ENCODE results near the gene VMP1. TPM values are rescaled to one million over a fixed set of nuclear protein-coding genes. Genes with fewer than 3 reads are reported as not detected.
A peak's percentile ranks its signal among the peaks of the same experiment; 100 is the strongest.
"Not testable (repeated sequence)": the region's sequence is repeated elsewhere in the genome, so short reads cannot be mapped to it uniquely, and the experiment has no call there.

The VMP1 gene
- total RNA-seq, 1 experiment from 2014 or later, result 46.5 TPM

GRCh38 chr17:59755069-59755468 is 47.6 kb downstream of the VMP1 start:
- DNase-seq; H3K9me3 ChIP-seq (replicated peaks); H3K27me3 ChIP-seq; H3K4me3 ChIP-seq; H3K36me3 ChIP-seq: not testable (repeated sequence)
- Histone ChIP-seq H3K27ac (peak overlapping the region; percentile 51; the same call in 1 of the 2 replicates), H3K4me1 (peaks cover 32% of the 10 kb centered on the region)

GRCh38 chr17:59756236-59756818 is 48.9 kb downstream of the VMP1 start:
- no peak for DNase-seq
- Histone ChIP-seq H3K27me3 (no peaks in the 10 kb centered on the region), H3K4me1 (peaks cover 32% of the 10 kb centered on the region), H3K27ac (peak overlapping the region; percentile 62), H3K9me3 (replicated peaks) (no peaks in the 10 kb centered on the region), H3K36me3 (no peaks in the 10 kb centered on the region; the same call in 1 of the 2 replicates), H3K4me3 (no peak overlapping the region)

DNA sequence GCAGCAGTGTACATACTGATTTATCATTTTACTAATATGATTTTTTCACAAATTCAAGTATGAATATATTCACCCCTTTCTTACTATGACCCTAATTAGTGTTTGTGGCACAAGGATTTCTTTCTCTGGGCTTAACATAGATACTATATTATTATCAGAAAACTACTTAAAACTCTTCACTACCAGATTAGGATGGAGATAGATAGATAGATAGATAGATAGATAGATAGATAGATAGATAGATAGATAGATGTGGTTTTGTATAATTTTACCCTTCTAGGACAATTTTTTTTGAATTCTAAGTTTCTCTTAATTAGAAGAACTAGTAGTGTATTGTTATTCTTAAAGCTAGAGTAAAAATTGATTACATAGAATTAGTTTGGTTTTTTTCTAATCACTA is 49.6 kb downstream of the VMP1 start:
- Histone ChIP-seq H3K36me3 (no peaks in the 10 kb centered on the region; the same call in 1 of the 2 replicates), H3K27ac (peak overlapping the region; percentile 62), H3K9me3 (replicated peaks) (no peaks in the 10 kb centered on the region), H3K27me3 (no peaks in the 10 kb centered on the region), H3K4me3 (no peak overlapping the region), H3K4me1 (peaks cover 34% of the 10 kb centered on the region)
- DNase-seq, result no peak

GRCh38 chr17:59757470-59757869 is 50.0 kb downstream of the VMP1 start:
- Histone ChIP-seq H3K4me3 (no peak overlapping the region), H3K4me1 (peaks cover 38% of the 10 kb centered on the region), H3K9me3 (replicated peaks) (no peaks in the 10 kb centered on the region), H3K27me3 (no peaks in the 10 kb centered on the region), H3K27ac (no peak overlapping the region), H3K36me3 (no peaks in the 10 kb centered on the region; the same call in 1 of the 2 replicates)
- no peak for DNase-seq

DNA sequence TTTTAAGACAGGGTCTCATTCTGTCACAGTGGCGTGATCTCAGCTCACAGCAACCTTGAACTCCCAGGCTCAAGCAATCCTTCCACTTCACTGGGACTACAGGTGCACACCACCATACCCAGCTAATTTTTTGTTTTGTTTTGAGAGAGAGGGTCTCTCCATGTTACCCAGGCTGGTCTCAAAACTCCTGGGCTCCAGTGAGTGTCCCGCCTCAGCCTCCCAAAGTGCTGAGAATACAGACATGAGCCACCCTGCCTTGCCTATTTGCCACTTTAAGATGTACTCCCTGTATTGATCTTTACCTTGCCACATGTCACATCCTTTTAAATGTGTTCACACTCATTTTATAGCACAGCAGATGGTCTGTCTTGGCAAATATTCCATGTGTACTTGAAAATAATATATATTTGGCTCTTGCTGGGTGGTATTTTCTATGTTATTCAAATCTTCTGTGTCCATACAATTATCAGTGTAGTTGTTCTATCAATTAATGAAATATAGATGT is 50.5 kb downstream of the VMP1 start:
- H3K27me3 ChIP-seq, result no peaks in the 10 kb centered on the region
- H3K27ac ChIP-seq, result no peak overlapping the region
- no peaks in the 10 kb centered on the region; the same call in 1 of the 2 replicates for H3K36me3 ChIP-seq
- peaks cover 43% of the 10 kb centered on the region for H3K4me1 ChIP-seq
- no peak for DNase-seq
- no peaks in the 10 kb centered on the region for H3K9me3 ChIP-seq (replicated peaks)
- no peak overlapping the region for H3K4me3 ChIP-seq

DNA sequence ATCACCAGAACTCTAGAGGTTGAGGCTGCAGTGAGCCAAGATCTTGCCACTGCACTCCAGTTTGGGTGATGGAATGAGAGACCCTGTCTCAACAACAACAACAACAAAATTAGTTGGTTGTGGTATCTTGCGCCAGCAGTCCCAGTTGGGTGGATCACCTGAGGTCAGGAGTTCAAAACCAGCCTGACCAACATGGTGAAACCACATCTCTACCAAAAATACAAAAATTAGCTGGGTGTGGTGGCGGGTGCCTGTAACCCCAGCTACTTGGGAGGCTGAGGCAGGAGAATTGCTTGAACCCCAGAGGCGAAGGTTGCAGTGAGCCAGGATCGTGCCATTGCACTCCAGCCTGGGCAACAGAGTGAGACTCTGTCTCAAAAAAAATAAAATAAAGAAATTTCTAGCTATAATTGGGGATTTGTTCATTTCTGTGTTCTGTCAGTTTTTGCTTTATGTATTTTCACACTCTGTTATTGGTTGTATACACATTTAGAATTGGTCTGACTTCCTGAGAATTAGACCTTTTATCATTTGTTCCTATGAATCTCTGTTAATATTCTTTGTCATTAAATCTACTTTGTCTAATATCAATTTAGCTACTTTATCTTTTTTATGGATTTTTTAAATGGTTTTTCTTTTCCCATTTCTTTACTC is 51.7 kb downstream of the VMP1 start:
- not testable (repeated sequence) for H3K9me3 ChIP-seq (replicated peaks); H3K27me3 ChIP-seq; H3K4me3 ChIP-seq; H3K27ac ChIP-seq; H3K36me3 ChIP-seq; DNase-seq
- H3K4me1 ChIP-seq, result peaks cover 49% of the 10 kb centered on the region

DNA sequence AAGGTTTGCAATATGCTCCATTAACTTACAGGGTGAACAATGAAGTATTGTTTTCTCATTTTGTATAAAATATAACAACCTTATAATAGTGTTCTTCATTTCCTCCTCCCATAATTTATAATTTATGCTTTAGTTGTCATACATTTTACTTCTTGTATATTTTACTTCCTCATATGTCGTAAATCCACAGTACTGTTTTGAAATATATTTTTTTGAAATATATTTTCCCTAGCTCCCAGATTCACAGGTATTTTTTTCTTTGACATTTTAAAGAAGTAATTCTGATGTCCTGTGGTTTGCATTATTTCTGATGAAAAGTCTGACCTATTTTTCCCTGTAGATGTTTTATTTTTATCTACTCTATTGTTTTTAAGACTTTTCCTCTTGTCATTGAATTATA is 52.7 kb downstream of the VMP1 start:
- no peak for DNase-seq
- H3K27ac ChIP-seq, result no peak overlapping the region
- no peaks in the 10 kb centered on the region for H3K27me3 ChIP-seq
- H3K4me3 ChIP-seq, result no peak overlapping the region
- H3K36me3 ChIP-seq, result peaks cover 2% of the 10 kb centered on the region; the same call in 1 of the 2 replicates
- no peaks in the 10 kb centered on the region for H3K9me3 ChIP-seq (replicated peaks)
- H3K4me1 ChIP-seq, result peaks cover 42% of the 10 kb centered on the region

GRCh38 chr17:59761385-59762048 is 54.1 kb downstream of the VMP1 start:
- Histone ChIP-seq H3K27me3 (no peaks in the 10 kb centered on the region), H3K4me3 (no peak overlapping the region), H3K4me1 (peaks cover 31% of the 10 kb centered on the region), H3K27ac (peak overlapping the region; percentile 70; the same call in 1 of the 2 replicates), H3K36me3 (peaks cover 2% of the 10 kb centered on the region; the same call in 1 of the 2 replicates), H3K9me3 (replicated peaks) (no peaks in the 10 kb centered on the region)
- DNase-seq, result no peak

DNA sequence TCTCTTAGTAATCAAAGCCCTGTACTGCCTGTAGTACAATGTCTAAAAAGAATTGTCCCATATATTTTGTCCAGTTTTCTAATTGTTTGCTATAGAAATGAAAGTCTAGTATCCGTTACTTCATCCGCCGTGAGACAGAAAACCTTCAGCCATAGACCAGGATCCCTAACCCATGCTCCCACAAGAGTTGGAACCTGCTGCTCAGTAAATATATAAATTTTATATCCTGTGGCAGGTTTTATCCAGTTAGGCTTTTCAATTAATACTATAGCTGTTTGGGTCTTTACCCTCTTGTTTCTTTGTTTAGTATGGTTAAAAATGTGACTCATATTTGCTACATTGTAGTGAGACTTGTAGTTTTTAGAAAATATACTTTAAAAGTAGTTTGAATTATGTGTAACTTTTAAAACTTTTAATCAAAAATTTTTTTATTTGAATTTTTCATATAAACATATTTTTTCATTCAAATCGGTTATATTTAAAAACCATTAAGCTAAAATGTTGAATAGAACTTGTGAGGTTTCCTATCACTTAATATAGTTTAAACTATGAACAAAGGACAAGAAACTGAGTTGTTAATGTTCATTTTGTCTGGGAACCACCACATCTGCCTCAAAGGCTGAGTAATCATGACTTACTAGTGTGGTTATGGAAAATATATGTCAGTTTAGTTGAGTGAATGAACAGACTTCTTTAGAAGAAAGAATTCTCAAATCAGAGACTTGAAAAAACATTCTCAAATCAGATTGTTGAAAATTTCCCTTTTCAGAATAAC is 54.8 kb downstream of the VMP1 start:
- Histone ChIP-seq H3K4me3 (no peak overlapping the region), H3K27ac (peak overlapping the region; percentile 70)
- DNase-seq, result no peak

GRCh38 chr17:59762824-59763374 is 55.4 kb downstream of the VMP1 start:
- DNase-seq, result no peak
- peaks cover 29% of the 10 kb centered on the region for H3K4me1 ChIP-seq
- no peaks in the 10 kb centered on the region for H3K27me3 ChIP-seq
- H3K9me3 ChIP-seq (replicated peaks), result no peaks in the 10 kb centered on the region
- H3K27ac ChIP-seq, result peak overlapping the region; percentile 70
- peaks cover 2% of the 10 kb centered on the region; the same call in 1 of the 2 replicates for H3K36me3 ChIP-seq
- H3K4me3 ChIP-seq, result no peak overlapping the region

More for the DNA sequence above, 54.8 kb downstream of the VMP1 start:
- peaks cover 2% of the 10 kb centered on the region; the same call in 1 of the 2 replicates for H3K36me3 ChIP-seq
- H3K27me3 ChIP-seq, result no peaks in the 10 kb centered on the region
- no peaks in the 10 kb centered on the region for H3K9me3 ChIP-seq (replicated peaks)
- H3K4me1 ChIP-seq, result peaks cover 28% of the 10 kb centered on the region

DNA sequence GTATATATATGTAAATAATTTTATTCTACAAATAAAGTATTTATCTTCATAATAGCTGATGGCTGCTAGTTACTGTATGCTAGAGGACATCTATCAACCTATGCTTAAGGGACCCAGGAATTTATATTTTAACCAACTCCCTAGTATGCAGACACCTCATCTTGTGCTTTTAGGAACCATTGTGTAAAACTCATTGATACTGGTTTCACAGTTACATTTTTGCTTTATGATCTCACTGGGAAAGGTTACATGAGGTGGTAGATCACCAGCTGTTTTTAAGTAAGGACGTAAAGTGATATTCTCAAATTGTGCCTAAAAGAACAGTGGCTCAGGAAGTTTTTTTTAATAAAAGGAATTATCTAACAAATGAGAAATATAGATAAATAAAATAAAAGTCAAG is 56.4 kb downstream of the VMP1 start:
- Histone ChIP-seq H3K4me1 (peaks cover 29% of the 10 kb centered on the region), H3K27ac (peak overlapping the region; percentile 70), H3K9me3 (replicated peaks) (no peaks in the 10 kb centered on the region), H3K36me3 (peaks cover 2% of the 10 kb centered on the region; the same call in 1 of the 2 replicates), H3K27me3 (no peaks in the 10 kb centered on the region), H3K4me3 (no peak overlapping the region)
- DNase-seq, result peak in 1 of 2 experiments; percentile 65

DNA sequence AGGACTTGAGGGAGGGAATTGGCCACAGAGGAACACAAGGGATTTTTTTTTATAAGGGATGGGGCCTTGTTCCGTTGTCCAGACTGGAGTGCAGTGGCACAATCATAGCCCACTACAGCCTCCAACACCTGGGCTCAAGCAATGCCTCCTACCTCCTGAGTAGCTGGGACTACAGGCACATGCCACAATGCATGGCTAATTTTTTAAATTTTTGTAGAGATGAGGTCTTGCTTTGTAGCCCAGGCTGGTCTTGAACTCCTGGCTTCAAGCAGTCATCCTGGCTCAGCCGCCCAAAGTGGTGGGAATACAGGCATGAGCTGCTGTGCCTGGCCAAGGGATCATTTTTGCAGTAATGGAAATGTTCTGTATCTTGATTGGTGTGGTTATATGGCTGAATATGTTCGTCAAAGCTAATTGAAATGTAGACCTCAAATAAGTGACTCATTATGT is 56.9 kb downstream of the VMP1 start:
- Histone ChIP-seq H3K9me3 (replicated peaks) (no peaks in the 10 kb centered on the region), H3K4me1 (peaks cover 29% of the 10 kb centered on the region), H3K36me3 (peaks cover 2% of the 10 kb centered on the region; the same call in 1 of the 2 replicates), H3K27me3 (no peaks in the 10 kb centered on the region), H3K4me3 (no peak overlapping the region), H3K27ac (peak overlapping the region; percentile 70)
- no peak for DNase-seq

DNA sequence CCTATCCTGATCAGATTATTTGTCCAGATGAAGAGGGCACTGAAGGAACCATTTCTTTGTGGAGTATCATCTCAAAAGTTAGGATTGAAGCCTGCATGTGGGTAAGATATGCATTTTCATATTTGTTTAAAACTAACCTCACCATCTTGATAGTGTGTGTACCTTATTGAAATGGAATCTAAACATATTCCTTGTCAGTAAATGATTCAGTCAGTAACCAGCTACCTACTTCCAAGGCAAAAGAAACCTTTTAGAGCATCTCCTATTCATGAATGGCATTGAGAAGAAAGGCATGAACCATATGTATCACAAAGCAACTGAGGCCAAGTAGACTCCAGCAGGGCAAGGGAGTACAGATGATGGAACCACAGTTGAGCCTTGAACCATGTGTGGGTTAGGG is 57.6 kb downstream of the VMP1 start:
- Histone ChIP-seq H3K27ac (no peak overlapping the region), H3K4me1 (peaks cover 29% of the 10 kb centered on the region), H3K9me3 (replicated peaks) (no peaks in the 10 kb centered on the region), H3K27me3 (no peaks in the 10 kb centered on the region), H3K36me3 (peaks cover 2% of the 10 kb centered on the region; the same call in 1 of the 2 replicates), H3K4me3 (no peak overlapping the region)
- DNase-seq, result no peak

DNA sequence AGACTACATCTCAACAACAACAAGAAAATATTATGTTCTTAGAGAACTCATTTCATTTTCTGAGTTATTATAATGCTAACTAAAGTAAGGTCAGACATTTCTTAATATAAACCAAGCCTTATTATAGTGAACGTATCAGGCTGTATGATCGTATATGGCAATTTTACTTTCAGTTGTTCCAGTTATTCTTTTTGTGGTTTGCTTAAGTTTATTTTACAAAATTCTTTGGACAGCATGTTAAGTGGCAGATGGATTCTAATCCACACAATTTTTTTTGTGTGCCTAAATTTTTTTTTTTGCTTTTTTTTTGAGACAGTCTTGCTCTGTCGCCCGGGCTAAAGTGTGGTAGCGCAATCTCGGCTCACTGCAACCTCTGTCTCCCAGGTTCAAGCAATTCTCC is 59.0 kb downstream of the VMP1 start:
- H3K27ac ChIP-seq, result no peak overlapping the region
- DNase-seq, result no peak

More for the DNA sequence above, 59.0 kb downstream of the VMP1 start:
- peaks cover 29% of the 10 kb centered on the region for H3K4me1 ChIP-seq
- H3K4me3 ChIP-seq, result no peak overlapping the region
- peaks cover 2% of the 10 kb centered on the region; the same call in 1 of the 2 replicates for H3K36me3 ChIP-seq
- H3K9me3 ChIP-seq (replicated peaks), result no peaks in the 10 kb centered on the region
- no peaks in the 10 kb centered on the region for H3K27me3 ChIP-seq
